Activated naive CD4-positive, alpha-beta T cell treated with anti-CD3 and anti-CD28 coated beads, Interleukin-2, amount 50 U/mL, for 16 hours (primary cell): ENCODE data around the gene PEF1.

ENCODE experiments used
- DNase-seq: peaks from one replicate; pipeline ENCODE4 v3.0.0-alpha.2; 2020

Gene PEF1

GRCh38 chr1:31583082-31583994 lies 61.3 kb downstream of the PEF1 start:
- no peak for DNase-seq

DNA sequence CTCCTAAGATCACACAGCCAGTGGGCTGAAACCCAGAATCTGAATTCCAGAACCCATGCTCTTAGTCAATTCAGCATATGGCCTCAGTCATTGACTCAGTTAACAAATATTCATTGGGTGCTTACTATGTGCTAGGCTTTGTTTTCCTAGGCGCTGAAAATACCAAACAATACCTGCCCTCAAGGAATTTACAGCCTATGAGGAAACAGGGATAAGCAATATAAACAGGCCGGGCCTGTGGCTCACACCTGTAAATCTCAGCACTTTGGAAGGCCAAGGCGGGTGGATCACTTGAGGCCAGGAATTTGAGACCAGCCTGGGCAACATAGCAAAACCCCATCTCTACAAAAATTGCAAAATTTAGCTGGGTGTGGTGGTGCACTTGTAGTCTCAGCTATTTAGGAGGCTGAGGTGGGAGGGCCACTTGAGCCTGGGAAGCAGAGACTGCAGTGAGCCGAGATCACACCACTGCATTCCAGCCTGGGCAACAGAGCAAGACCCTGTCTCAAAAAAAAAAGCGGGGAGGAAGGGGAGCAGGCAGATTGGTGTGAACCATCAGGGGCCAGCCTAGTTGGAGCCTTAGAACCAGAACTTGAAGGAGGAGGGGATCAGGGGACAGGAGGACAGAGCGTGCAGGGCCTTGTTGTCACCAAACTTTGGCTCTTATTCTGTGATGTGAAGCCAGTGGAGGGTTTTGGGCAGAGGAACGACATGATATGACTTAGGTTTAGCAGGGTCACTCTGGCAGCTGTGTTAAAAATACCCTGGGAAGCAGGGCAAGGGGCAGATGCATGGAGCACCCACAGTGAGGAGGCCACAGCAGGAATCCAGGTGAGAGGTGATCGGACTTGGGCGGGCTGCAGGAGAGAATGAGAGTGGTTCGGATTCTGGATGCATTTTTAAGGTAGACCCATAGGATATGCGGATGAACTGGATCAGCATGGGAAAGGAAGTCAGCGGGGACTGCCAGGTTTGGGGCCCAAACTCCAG lies 62.6 kb downstream of the PEF1 start:
- no peak for DNase-seq

DNA sequence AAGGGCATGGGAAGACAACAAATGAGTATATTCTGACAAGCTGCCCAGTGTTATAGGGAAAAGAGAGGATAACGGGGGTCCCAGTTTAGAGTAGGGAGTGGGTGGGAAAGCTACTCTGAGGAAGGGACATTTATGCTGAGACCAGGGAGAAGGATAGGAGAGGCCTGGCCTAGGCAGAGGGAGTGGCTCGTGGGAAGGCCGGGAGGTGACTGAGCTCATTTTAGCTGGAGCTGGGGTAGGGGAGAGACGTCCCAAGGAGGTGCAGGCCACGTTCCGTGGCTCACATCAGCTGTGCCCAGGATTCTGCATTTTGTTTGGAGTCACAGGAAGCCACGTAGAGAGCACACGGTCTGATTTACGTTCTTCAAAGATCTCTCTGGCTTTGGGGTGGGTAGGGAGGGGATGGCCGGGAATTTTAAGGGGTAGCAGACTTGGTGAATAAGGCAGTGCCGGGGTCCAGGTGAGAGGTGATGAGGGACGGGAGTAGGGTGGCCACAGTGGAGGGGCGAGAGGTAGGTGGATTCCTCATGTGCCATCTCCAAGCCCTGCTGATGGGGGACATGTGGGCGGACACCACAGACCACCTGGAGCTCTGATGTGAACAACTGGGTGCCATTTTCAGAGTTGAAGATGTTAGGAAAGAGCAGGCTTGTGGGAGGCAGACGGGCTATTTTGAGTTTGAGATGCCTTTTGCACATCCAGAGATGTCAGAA lies 63.6 kb downstream of the PEF1 start:
- no peak for DNase-seq

GRCh38 chr1:31580513-31580870 lies 64.2 kb downstream of the PEF1 start:
- no peak for DNase-seq
